BLaER1 treated with 17β-estradiol and CSF1 and Interleukin-3, amounts not matched to agents 10 nM and 100 nM (cell line): ENCODE measurements around the gene ZNF567.
A peak's percentile ranks its signal among the peaks of the same experiment; 100 is the strongest.
"Not testable (repeated sequence)": the region's sequence is repeated elsewhere in the genome, so short reads cannot be mapped to it uniquely, and the experiment has no call there.

Source experiments
- H3K27ac ChIP-seq, 11 experiments: shearing (Covaris generic); formaldehyde crosslinking; 2 replicates each; pipeline ENCODE4 v1.8.1; 2022
- H3K27me3 ChIP-seq, 11 experiments: shearing (Covaris generic); formaldehyde crosslinking; 2 replicates each; pipeline ENCODE4 v1.8.1; 2022
- H3K36me3 ChIP-seq, 11 experiments: shearing (Covaris generic); formaldehyde crosslinking; 2 replicates each; pipeline ENCODE4 v1.8.1; 2022
- H3K4me1 ChIP-seq, 10 experiments: shearing (Covaris generic); formaldehyde crosslinking; 2 replicates each; pipeline ENCODE4 v1.8.1; 2022
- H3K4me2 ChIP-seq, 11 experiments: shearing (Covaris generic); formaldehyde crosslinking; 2 replicates each; pipeline ENCODE4 v1.8.1; 2022
- H3K4me3 ChIP-seq, 10 experiments: shearing (Covaris generic); formaldehyde crosslinking; 2 replicates each; pipeline ENCODE4 v1.8.1; 2022
- H3K9ac ChIP-seq, 11 experiments: shearing (Covaris generic); formaldehyde crosslinking; 2 replicates each; pipeline ENCODE4 v1.8.1; 2022
- H3K9me3 ChIP-seq, 11 experiments: shearing (Covaris generic); formaldehyde crosslinking; replicated peaks in 1 of 11; 2 replicates each; pipeline ENCODE4 v1.8.1; 2022
- H4K20me1 ChIP-seq, 11 experiments: shearing (Covaris generic); formaldehyde crosslinking; 2 replicates each; pipeline ENCODE4 v1.8.1; 2022
- Cebpa-rat ChIP-seq, 11 experiments: shearing (Covaris generic); IDR thresholded peaks; 2 replicates each; pipeline ENCODE4 v1.8.1; 2022

Gene ZNF567

DNA sequence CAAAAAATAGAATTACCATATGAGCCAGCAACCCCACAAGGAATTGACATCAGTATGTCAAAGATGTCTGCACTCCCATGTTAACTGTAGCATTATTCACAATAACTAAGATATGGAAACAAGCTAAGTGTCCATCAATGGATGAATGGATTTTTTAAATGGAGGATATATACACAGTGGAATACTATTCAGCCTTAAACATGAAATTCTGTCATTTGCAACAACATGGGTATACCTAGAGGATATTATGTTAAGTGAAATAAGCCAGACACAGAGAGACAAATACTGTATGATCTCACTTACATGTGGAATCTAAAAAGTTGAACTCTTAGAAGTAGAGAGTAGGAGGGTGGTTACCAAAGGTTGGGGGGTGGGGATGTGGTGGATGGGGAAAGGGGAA is 8.0 kb upstream of the ZNF567 start:
- H3K27me3 ChIP-seq, result no peaks in the 10 kb centered on the region
- H3K36me3 ChIP-seq, result peaks cover 62 to 97% (median 73%) of the 10 kb centered on the region in 11 experiments
- no peak overlapping the region for H3K4me2 ChIP-seq
- H3K9me3 ChIP-seq, result peaks cover 90 to 99% (median 96%) of the 10 kb centered on the region in 11 experiments
- H3K27ac ChIP-seq, result no peak overlapping the region
- H3K9ac ChIP-seq, result no peak overlapping the region
- no peaks in the 10 kb centered on the region for H3K4me1 ChIP-seq
- TF ChIP-seq Cebpa-rat (IDR thresholded peaks at IDR 0.05), result no peak
- H3K4me3 ChIP-seq, result no peak overlapping the region
- no peaks in the 10 kb centered on the region for H4K20me1 ChIP-seq

DNA sequence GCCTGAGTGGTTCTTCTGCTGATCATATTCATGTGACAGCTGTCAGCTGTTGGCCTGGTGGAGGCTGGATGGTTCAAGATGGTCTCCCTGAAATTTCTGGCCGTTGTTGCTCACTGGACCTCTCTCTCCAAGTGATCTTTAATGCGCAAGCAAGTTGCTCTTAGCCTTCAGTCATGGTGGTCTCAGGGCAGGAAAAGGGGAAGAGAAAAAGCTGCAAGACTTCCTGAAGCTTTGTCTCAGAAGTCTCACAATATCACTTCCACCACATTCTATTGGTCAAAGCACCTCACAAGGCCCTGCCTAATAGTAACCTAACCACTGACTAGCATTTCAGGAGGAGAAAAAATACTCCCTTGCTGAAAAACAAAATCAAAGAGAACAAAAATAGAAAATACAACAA is 1.6 kb upstream of the ZNF567 start:
- H3K4me1 ChIP-seq, result peaks cover 12 to 22% (median 16%) of the 10 kb centered on the region in 10 experiments
- peak overlapping the region; percentile 75 to 95 (median 88) for H3K4me2 ChIP-seq
- peak overlapping the region in 4 of 11 experiments; percentile 84 to 93 (median 88); a peak in 7 of 22 replicates for H3K9ac ChIP-seq
- no peaks in the 10 kb centered on the region for H3K27me3 ChIP-seq
- peak overlapping the region; percentile 80 to 96 (median 88); a peak in 18 of 20 replicates for H3K4me3 ChIP-seq
- H3K9me3 ChIP-seq, result peaks cover 59 to 80% (median 67%) of the 10 kb centered on the region in 11 experiments
- peak overlapping the region in 1 of 11 experiments; percentile 73; a peak in 1 of 22 replicates for H3K27ac ChIP-seq
- no peak for TF ChIP-seq Cebpa-rat (IDR thresholded peaks at IDR 0.05)
- peaks cover 49 to 73% (median 59%) of the 10 kb centered on the region in 11 experiments for H3K36me3 ChIP-seq
- H4K20me1 ChIP-seq, result no peaks in the 10 kb centered on the region; a peak in 1 of 22 replicates

DNA sequence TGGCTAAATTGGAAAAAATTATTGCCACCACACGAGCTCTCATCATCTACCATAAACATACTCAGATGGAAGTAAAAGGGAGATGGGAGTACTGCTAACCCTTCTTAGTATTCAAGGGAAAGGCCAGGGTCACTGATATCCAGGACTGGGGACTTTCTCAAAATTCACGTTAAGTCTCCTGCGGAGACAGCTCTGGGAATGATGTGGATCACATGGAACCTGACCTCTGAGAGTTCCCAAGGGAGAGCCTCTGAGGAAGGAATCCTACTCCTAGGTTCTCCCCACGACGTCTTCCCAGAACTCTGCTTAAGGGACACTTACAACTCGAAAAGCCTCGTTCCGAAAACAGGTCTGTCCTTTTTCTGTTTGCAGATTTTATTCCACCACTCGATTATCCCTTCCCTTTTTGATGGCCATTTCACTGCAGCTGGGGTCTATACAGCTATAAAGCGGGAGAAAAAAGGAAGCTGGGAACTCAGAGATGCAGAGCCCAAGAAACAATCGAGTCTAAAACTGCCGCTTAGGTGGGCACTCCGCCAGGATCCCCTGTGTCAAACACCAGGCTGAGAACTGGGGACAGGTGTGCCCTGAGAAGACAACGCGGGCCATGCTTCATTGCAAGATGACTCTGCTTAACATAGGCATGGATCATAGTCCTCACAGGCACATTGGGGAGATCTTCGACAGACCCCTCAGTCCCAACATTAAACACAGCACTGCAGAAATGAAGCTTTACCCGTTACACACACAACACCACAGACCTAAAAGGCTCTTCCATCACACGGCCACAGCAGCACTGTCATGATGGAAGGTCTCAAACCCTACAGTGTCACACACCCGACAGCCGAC is 823 bp upstream of the ZNF567 start:
- Histone ChIP-seq H3K27ac (peak overlapping the region in 10 of 11 experiments; percentile 51 to 84 (median 78); a peak in 20 of 22 replicates), H3K4me1 (peaks cover 12 to 22% (median 16%) of the 10 kb centered on the region in 10 experiments), H3K9ac (peak overlapping the region; percentile 84 to 93 (median 88)), H3K9me3 (peaks cover 59 to 80% (median 67%) of the 10 kb centered on the region in 11 experiments), H3K36me3 (peaks cover 49 to 73% (median 59%) of the 10 kb centered on the region in 11 experiments), H3K4me3 (peak overlapping the region; percentile 80 to 96 (median 88)), H3K27me3 (no peaks in the 10 kb centered on the region), H4K20me1 (no peaks in the 10 kb centered on the region; a peak in 1 of 22 replicates), H3K4me2 (peak overlapping the region; percentile 75 to 95 (median 88))
- no peak for TF ChIP-seq Cebpa-rat (IDR thresholded peaks at IDR 0.05)

DNA sequence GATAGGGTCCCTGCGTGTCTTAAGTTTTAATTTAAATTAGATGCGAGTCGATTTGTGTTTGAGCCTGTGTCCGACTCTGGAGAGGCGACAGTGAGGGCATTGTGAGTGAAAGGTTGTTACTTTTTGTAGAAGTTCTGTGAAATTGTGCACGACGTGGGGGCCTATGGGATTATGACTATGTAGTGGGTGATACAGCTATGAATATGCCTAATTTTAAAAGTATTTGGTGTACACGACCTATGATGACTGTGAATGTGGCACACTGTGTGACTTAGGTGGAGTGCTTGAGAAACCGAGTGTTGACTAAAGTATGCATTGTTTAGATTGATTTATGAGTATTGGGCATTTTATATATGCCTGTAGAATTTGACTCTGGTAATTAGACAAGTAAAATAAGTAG is 646 bp downstream of the ZNF567 start:
- Histone ChIP-seq H3K4me3 (peak overlapping the region; percentile 80 to 96 (median 88)), H3K9ac (peak overlapping the region; percentile 84 to 93 (median 88)), H4K20me1 (no peaks in the 10 kb centered on the region; a peak in 1 of 22 replicates), H3K27ac (peak overlapping the region; percentile 39 to 86 (median 81); a peak in 21 of 22 replicates), H3K36me3 (peaks cover 57 to 76% (median 64%) of the 10 kb centered on the region in 11 experiments), H3K27me3 (no peaks in the 10 kb centered on the region), H3K9me3 (peaks cover 59 to 80% (median 70%) of the 10 kb centered on the region in 11 experiments), H3K4me1 (peaks cover 12 to 22% (median 16%) of the 10 kb centered on the region in 10 experiments), H3K4me2 (peak overlapping the region; percentile 83 to 95 (median 90))
- no peak for TF ChIP-seq Cebpa-rat (IDR thresholded peaks at IDR 0.05)

DNA sequence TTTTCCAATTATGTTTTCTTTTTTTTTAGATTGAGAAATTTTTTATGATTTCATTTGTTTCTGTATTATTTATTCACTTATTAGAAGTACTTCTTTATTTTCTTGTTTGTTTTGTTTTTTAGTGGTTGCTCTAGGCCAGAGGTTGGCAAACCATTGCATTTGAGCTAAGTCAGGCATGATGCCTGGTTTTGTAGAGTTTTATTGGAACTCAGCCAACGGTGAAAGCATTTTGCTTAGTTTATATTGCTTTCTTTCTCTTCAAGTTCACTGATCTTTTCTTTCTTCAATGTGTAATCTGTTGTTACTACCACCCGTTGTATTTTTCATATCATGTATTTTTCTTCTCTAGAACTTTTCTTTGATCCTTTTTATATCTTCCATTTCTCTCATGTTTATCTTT is 19.7 kb downstream of the ZNF567 start:
- no peak overlapping the region for H3K4me2 ChIP-seq
- peak overlapping the region in 6 of 10 experiments; percentile 8 to 40 (median 32); a peak in 5 of 20 replicates for H3K4me3 ChIP-seq
- peaks cover 84 to 91% (median 87%) of the 10 kb centered on the region in 11 experiments for H3K36me3 ChIP-seq
- H3K9me3 ChIP-seq, result peaks cover 88 to 93% (median 92%) of the 10 kb centered on the region in 11 experiments
- H3K27ac ChIP-seq, result no peak overlapping the region
- H4K20me1 ChIP-seq, result no peaks in the 10 kb centered on the region
- no peak overlapping the region for H3K9ac ChIP-seq
- no peak for TF ChIP-seq Cebpa-rat (IDR thresholded peaks at IDR 0.05)
- H3K4me1 ChIP-seq, result no peaks in the 10 kb centered on the region
- H3K27me3 ChIP-seq, result no peaks in the 10 kb centered on the region; a peak in 1 of 22 replicates

DNA sequence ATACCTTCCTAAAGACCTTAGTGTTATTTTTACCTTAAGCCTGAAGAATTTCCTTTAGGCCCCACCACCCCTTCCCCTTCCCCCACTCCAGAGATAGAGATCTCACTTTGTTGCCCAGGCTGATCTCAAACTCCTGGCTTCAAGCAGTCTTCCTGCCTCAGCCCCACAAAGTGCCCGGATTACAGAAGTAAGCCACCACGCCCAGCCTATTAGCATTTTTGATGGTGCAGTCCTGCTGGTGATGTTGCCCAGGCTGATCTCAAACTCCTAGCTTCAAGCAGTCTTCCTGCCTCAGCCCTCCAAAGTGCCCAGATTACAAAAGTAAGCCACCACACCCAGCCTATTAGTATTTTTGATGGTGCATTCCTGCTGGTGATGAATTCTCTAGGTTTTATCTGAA is 22.0 kb downstream of the ZNF567 start:
- no peak overlapping the region for H3K4me2 ChIP-seq
- H3K9me3 ChIP-seq, result peaks cover 100% of the 10 kb centered on the region in 11 experiments
- peak overlapping the region in 3 of 10 experiments; percentile 7 to 34 (median 25); a peak in 2 of 20 replicates for H3K4me3 ChIP-seq
- H3K27me3 ChIP-seq, result peaks cover 0 to 4% (median 0%) of the 10 kb centered on the region in 11 experiments; a peak in 1 of 22 replicates
- H3K4me1 ChIP-seq, result no peaks in the 10 kb centered on the region
- no peak for TF ChIP-seq Cebpa-rat (IDR thresholded peaks at IDR 0.05)
- no peak overlapping the region for H3K9ac ChIP-seq
- H3K36me3 ChIP-seq, result peaks cover 98 to 100% (median 100%) of the 10 kb centered on the region in 11 experiments
- H3K27ac ChIP-seq, result no peak overlapping the region
- no peaks in the 10 kb centered on the region for H4K20me1 ChIP-seq

DNA sequence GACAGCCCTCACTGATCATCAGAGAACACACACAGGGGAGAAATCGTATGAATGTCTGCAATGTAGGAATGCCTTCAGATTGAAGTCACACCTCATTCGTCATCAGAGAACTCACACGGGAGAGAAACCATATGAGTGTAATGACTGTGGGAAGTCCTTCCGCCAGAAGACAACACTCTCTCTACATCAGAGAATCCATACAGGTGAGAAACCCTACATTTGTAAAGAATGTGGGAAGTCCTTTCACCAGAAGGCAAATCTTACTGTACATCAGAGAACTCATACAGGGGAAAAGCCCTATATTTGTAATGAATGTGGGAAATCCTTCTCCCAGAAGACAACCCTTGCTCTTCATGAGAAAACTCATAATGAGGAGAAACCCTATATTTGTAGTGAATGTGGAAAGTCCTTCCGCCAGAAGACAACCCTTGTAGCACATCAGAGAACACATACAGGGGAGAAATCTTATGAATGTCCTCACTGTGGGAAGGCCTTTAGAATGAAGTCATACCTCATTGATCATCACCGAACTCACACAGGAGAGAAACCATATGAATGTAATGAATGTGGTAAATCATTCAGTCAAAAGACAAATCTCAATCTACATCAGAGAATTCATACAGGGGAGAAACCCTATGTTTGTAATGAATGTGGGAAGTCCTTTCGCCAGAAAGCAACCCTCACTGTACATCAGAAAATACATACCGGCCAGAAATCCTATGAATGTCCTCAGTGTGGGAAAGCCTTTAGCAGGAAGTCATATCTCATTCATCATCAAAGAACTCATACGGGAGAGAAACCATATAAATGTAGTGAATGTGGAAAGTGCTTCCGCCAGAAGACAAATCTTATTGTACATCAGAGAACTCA is 32.5 kb downstream of the ZNF567 start:
- H3K27ac ChIP-seq, result no peak overlapping the region
- H3K4me3 ChIP-seq, result peak overlapping the region; percentile 18 to 44 (median 36); a peak in 17 of 20 replicates
- no peak overlapping the region for H3K9ac ChIP-seq
- peaks cover 100% of the 10 kb centered on the region in 11 experiments for H3K9me3 ChIP-seq
- TF ChIP-seq Cebpa-rat (IDR thresholded peaks at IDR 0.05), result no peak
- no peaks in the 10 kb centered on the region for H4K20me1 ChIP-seq
- no peaks in the 10 kb centered on the region for H3K4me1 ChIP-seq
- no peaks in the 10 kb centered on the region for H3K27me3 ChIP-seq
- peaks cover 96 to 100% (median 100%) of the 10 kb centered on the region in 11 experiments for H3K36me3 ChIP-seq
- no peak overlapping the region for H3K4me2 ChIP-seq

DNA sequence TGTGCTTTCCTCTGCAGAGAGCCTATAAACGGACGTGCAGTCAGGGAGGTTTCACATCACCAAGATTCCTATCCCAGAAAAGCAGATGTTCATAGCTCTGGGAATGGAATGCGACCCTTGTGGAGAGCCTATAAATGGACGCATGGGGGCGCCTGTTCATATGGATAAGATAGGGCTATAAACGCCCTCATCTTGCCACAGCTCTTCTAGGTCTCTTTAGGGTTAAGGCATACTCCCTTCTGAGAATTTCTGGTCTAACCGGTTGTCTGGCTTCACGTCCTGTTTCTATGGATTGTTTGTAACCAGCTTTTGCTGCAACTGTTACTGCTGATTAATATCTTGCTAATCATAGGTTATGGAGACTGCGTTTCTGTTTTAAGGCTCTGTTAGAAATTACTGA is 48.8 kb downstream of the ZNF567 start:
- peaks cover 61 to 91% (median 87%) of the 10 kb centered on the region in 11 experiments for H3K36me3 ChIP-seq
- H4K20me1 ChIP-seq, H3K9ac ChIP-seq, H3K4me2 ChIP-seq, H3K27me3 ChIP-seq, H3K4me1 ChIP-seq, H3K4me3 ChIP-seq, H3K27ac ChIP-seq: not testable (repeated sequence)
- peaks cover 100% of the 10 kb centered on the region in 11 experiments for H3K9me3 ChIP-seq
